Fibroblast of lung (primary cell): Measurements from ENCODE around the gene CABP4.

Experiments used
- EZH2 ChIP-seq: IDR thresholded peaks from 2 replicates; pipeline ENCODE4 v1.5.1; 2012; ENCODE audit warnings: low read length, control low read depth, mild to moderate bottlenecking; ENCODE audit errors: missing control alignments
- TF ChIP-seq, protein P1 (sequence below), 2 donors: IDR thresholded peaks in 1 of 2; conservative IDR thresholded peaks in 1 of 2; 1 replicate in 1 of 2; 2 replicates in 1 of 2; pipeline ENCODE4 v1.5.1; 2011 to 2012; ENCODE audit warnings: low read length in 2 of 2, control low read depth in 1 of 2, inconsistent platforms in 1 of 2, low read depth in 1 of 2, mild to moderate bottlenecking in 1 of 2

- TF ChIP-seq, protein P1, sequence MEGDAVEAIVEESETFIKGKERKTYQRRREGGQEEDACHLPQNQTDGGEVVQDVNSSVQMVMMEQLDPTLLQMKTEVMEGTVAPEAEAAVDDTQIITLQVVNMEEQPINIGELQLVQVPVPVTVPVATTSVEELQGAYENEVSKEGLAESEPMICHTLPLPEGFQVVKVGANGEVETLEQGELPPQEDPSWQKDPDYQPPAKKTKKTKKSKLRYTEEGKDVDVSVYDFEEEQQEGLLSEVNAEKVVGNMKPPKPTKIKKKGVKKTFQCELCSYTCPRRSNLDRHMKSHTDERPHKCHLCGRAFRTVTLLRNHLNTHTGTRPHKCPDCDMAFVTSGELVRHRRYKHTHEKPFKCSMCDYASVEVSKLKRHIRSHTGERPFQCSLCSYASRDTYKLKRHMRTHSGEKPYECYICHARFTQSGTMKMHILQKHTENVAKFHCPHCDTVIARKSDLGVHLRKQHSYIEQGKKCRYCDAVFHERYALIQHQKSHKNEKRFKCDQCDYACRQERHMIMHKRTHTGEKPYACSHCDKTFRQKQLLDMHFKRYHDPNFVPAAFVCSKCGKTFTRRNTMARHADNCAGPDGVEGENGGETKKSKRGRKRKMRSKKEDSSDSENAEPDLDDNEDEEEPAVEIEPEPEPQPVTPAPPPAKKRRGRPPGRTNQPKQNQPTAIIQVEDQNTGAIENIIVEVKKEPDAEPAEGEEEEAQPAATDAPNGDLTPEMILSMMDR (conservative IDR thresholded peaks at IDR 0.05 in 1 of 2, IDR thresholded peaks at IDR 0.05 in 1 of 2; ENCODE audit: low read depth in 1 of 2, low read length in 2 of 2): no peak
- no peak for TF ChIP-seq EZH2
Observed at GRCh38 chr11:67441731-67442351, 13.3 kb upstream of the CABP4 start.
